ENCODE measurements around the gene PRMT5.

Gene PRMT5

DNA sequence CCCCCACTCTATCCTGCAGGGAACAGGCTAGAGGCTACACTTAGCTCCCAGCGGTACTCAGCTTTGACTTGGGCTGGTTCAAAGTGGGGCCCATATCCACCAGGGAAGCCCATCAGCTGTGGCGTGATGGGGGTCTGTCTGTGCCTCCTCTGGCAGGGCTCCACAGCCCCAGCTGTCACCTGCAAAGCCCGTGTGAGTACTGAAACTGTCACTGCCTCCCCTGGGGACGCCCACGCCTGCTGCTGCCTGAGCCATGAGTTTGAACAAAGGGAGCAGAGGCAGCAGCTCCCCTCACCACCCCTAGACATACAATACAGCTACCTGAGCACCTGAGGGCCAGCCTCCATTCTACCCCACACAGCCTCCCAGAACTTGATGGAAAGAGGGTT, 41.2 kb downstream of the PRMT5 start:
- Histone ChIP-seq H3K36me3 (ENCODE audit: insufficient read depth, insufficient read length, low read length) (no peaks in the 10 kb centered on the region), H3K9ac (ENCODE audit: insufficient read length, low read depth) (peak overlapping the region; percentile 54), H3K27me3 (ENCODE audit: insufficient read depth, insufficient read length) (peaks cover 22% of the 10 kb centered on the region), H3K9me3 (ENCODE audit: insufficient read depth, low read length) (no peaks in the 10 kb centered on the region), H3K4me1 (ENCODE audit: insufficient read depth, insufficient read length) (peaks cover 31% of the 10 kb centered on the region), H3K4me3 (ENCODE audit: insufficient read length, low read depth) (peak overlapping the region; percentile 41)
- TF ChIP-seq SUZ12 (IDR thresholded peaks at IDR 0.05; ENCODE audit: extremely low read depth, insufficient read depth, insufficient read length) (no peak), ZNF274 (IDR thresholded peaks at IDR 0.05; ENCODE audit: low read depth, low read length) (no peak), YY1 (IDR thresholded peaks at IDR 0.05; ENCODE audit: insufficient read depth, insufficient read length) (no peak)
- no peak for DNase-seq (ENCODE audit: low read depth, low spot score)

DNA sequence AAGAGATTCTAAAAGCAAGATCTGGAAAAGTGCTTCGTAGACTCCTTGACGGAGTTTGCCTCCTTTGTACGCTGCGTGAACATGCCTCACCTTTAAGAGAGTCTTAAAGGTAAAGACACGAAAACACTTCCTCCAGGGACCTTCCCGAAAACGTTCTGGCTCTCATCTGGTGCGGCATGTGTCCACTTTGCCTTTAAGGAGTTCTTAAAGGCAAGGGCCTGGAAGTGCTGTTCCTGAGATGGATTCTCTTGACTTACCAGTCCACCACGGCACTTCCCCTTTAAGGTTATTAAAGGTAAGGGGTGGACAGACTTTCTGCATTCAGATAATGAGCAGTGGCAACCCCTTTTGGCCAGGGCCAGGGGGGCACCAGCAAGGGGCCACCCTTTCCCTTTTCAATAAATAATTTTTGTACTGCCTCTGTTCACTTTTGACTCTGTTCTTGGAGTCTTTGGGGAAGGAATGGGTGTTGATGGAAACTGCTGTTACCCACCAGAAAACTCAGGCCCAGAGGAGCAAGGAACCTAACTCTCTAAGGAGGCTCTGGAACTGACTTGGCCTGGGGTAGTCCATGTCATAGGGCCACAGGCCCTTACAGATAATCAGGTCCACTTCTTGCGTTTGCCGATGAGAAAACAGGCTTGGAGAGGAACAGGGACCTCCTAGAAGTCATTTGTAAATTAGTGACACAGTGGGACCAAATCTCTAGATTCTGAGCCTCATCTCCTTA, 41.8 kb downstream of the PRMT5 start:
- H3K9me3 ChIP-seq (ENCODE audit: insufficient read depth, low read length) = no peaks in the 10 kb centered on the region
- DNase-seq (ENCODE audit: low read depth, low spot score) = peak; percentile 63
- peak overlapping the region; percentile 41 for H3K4me3 ChIP-seq (ENCODE audit: insufficient read length, low read depth)
- H3K4me1 ChIP-seq (ENCODE audit: insufficient read depth, insufficient read length) = peaks cover 32% of the 10 kb centered on the region
- peak overlapping the region; percentile 54 for H3K9ac ChIP-seq (ENCODE audit: insufficient read length, low read depth)
- TF ChIP-seq YY1 (IDR thresholded peaks at IDR 0.05; ENCODE audit: insufficient read depth, insufficient read length) (no peak), SUZ12 (IDR thresholded peaks at IDR 0.05; ENCODE audit: extremely low read depth, insufficient read depth, insufficient read length) (no peak), ZNF274 (IDR thresholded peaks at IDR 0.05; ENCODE audit: low read depth, low read length) (no peak)
- no peaks in the 10 kb centered on the region for H3K36me3 ChIP-seq (ENCODE audit: insufficient read depth, insufficient read length, low read length)
- H3K27me3 ChIP-seq (ENCODE audit: insufficient read depth, insufficient read length) = peaks cover 22% of the 10 kb centered on the region

DNA sequence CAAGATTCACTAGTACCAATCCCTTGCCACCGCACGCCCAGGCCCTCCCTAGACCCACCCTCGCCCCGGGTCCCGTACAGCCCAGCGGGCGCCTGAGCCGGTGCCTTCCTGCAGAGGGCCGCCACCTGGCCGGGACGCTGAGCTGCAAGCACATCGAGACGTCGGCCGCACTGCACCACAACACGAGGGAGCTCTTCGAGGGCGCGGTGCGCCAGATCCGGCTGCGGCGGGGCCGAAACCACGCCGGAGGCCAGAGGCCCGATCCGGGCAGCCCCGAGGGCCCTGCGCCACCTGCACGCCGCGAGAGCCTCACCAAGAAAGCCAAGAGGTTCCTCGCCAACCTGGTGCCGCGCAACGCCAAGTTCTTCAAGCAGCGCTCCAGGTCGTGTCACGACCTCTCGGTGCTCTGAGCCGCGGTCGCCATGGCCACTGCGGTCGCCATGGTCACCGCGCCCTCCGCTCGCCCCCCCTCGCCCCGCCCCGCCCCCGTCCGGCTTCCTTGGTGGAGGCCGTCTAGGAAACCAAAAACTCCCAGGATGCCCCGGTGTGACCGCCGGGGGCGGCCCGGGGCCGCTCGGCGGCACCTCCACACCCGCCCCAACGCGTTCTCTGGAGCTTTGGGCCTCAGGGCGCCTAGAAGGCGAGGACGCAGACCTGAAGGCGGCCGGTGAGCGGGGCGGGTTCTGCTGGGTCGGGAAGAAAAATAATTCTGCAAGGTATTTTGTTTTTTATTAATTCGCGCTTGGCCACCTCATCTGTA, 42.5 kb downstream of the PRMT5 start:
- Histone ChIP-seq H3K9ac (ENCODE audit: insufficient read length, low read depth) (peak overlapping the region; percentile 76), H3K4me3 (ENCODE audit: insufficient read length, low read depth) (peak overlapping the region; percentile 62), H3K9me3 (ENCODE audit: insufficient read depth, low read length) (no peaks in the 10 kb centered on the region), H3K36me3 (ENCODE audit: insufficient read depth, insufficient read length, low read length) (no peaks in the 10 kb centered on the region), H3K27me3 (ENCODE audit: insufficient read depth, insufficient read length) (peaks cover 22% of the 10 kb centered on the region), H3K4me1 (ENCODE audit: insufficient read depth, insufficient read length) (peaks cover 34% of the 10 kb centered on the region)
- peak; percentile 28 for DNase-seq (ENCODE audit: low read depth, low spot score)
- TF ChIP-seq ZNF274 (IDR thresholded peaks at IDR 0.05; ENCODE audit: low read depth, low read length) (no peak), SUZ12 (IDR thresholded peaks at IDR 0.05; ENCODE audit: extremely low read depth, insufficient read depth, insufficient read length) (no peak), YY1 (IDR thresholded peaks at IDR 0.05; ENCODE audit: insufficient read depth, insufficient read length) (no peak)

DNA sequence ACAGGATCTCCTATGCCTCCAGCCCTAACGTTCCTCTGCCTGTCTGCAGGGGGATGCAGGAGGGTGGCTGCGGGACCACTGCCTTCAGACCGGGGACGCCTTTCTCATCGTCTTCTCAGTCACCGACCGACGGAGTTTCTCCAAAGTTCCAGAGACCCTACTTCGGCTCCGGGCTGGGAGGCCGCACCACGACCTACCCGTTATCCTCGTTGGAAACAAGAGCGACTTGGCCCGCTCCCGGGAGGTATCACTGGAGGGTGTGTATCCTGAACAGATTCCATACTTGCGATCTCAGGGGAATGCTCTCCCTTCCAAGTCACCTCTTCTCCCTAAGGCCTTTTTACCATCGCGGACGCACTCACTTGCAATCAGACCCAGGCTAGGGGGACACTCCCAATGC, 43.2 kb downstream of the PRMT5 start:
- peak overlapping the region; percentile 76 for H3K9ac ChIP-seq (ENCODE audit: insufficient read length, low read depth)
- H3K27me3 ChIP-seq (ENCODE audit: insufficient read depth, insufficient read length) = peaks cover 22% of the 10 kb centered on the region
- peak overlapping the region; percentile 62 for H3K4me3 ChIP-seq (ENCODE audit: insufficient read length, low read depth)
- no peaks in the 10 kb centered on the region for H3K9me3 ChIP-seq (ENCODE audit: insufficient read depth, low read length)
- TF ChIP-seq ZNF274 (IDR thresholded peaks at IDR 0.05; ENCODE audit: low read depth, low read length) = no peak
- TF ChIP-seq SUZ12 (IDR thresholded peaks at IDR 0.05; ENCODE audit: extremely low read depth, insufficient read depth, insufficient read length) = no peak
- TF ChIP-seq YY1 (IDR thresholded peaks at IDR 0.05; ENCODE audit: insufficient read depth, insufficient read length) = no peak
- DNase-seq (ENCODE audit: low read depth, low spot score) = no peak
- H3K4me1 ChIP-seq (ENCODE audit: insufficient read depth, insufficient read length) = peaks cover 34% of the 10 kb centered on the region
- no peaks in the 10 kb centered on the region for H3K36me3 ChIP-seq (ENCODE audit: insufficient read depth, insufficient read length, low read length)

DNA sequence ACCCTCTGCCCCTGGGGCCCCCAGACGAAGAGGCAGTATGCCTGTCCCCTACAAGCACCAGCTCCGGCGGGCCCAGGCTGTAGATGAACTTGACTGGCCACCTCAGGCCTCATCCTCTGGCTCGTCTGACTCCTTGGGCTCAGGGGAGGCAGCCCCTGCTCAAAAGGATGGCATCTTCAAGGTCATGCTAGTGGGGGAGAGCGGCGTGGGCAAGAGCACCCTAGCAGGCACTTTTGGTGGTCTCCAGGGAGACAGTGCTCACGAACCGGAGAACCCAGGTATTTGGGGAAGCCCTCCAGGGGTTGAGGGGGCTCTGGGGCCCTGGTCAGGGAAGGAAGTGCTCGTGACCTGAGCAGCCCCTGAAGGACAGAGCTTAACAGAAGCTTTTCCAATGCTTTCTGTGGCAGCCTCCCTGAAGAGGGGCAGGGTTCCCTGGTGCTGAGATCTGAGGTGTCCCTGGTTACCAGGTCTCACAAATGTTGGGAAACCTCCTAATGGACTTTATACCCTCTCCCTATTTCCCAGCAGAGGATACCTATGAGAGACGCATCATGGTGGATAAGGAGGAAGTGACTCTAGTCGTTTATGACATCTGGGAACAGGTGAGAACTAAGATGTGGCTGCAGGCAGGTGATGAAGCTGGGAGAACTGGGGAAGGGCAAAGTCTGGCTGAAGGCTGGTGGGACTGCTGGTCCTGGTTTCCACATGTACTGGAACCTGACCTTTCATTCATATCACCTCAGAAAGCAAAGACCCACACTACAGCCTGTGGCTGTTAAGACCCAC, 44.2 kb downstream of the PRMT5 start:
- H3K4me1 ChIP-seq (ENCODE audit: insufficient read depth, insufficient read length) = peaks cover 34% of the 10 kb centered on the region

DNA sequence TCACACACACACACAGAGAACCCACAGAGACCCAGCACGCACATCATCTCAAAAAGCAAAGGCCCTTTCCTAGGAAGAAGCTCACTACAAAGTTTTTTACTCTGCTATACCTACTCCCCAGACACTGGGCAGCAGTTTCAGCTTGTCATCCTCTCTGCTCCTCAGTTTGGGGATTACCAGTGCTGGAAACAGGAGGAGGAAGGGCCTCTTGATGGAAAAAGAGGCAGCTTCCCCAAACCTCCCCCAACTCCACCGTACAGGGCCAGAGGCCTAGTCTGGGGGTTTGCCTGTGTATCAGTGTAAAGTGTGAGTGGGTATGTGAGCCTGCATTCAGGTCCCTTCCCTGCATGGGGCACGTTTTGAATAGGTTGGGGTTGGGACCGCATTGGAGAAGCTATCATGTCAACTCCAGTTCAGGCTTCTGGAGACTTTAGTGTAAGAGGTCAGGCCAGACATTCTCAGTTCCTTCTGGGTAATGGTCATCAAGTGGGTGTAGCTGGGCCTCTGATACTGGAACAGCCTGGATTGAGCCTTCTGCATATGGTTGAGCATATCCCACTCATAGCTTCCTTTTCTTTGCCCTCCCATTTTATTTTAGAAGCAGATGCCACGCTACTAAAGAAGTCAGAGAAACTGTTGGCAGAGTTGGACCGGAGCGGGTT, 45.0 kb downstream of the PRMT5 start:
- Histone ChIP-seq H3K36me3 (ENCODE audit: insufficient read depth, insufficient read length, low read length) (no peaks in the 10 kb centered on the region), H3K9me3 (ENCODE audit: insufficient read depth, low read length) (no peaks in the 10 kb centered on the region), H3K4me1 (ENCODE audit: insufficient read depth, insufficient read length) (peaks cover 34% of the 10 kb centered on the region), H3K9ac (ENCODE audit: insufficient read length, low read depth) (peak overlapping the region; percentile 59), H3K4me3 (ENCODE audit: insufficient read length, low read depth) (no peak overlapping the region), H3K27me3 (ENCODE audit: insufficient read depth, insufficient read length) (peaks cover 22% of the 10 kb centered on the region)
- TF ChIP-seq YY1 (IDR thresholded peaks at IDR 0.05; ENCODE audit: insufficient read depth, insufficient read length) (no peak), ZNF274 (IDR thresholded peaks at IDR 0.05; ENCODE audit: low read depth, low read length) (no peak), SUZ12 (IDR thresholded peaks at IDR 0.05; ENCODE audit: extremely low read depth, insufficient read depth, insufficient read length) (no peak)
- DNase-seq (ENCODE audit: low read depth, low spot score) = no peak

More for the DNA sequence above, 44.2 kb downstream of the PRMT5 start:
- H3K4me3 ChIP-seq (ENCODE audit: insufficient read length, low read depth) = no peak overlapping the region
- TF ChIP-seq YY1 (IDR thresholded peaks at IDR 0.05; ENCODE audit: insufficient read depth, insufficient read length) = no peak
- no peak for TF ChIP-seq SUZ12 (IDR thresholded peaks at IDR 0.05; ENCODE audit: extremely low read depth, insufficient read depth, insufficient read length)
- no peak for DNase-seq (ENCODE audit: low read depth, low spot score)
- no peaks in the 10 kb centered on the region for H3K9me3 ChIP-seq (ENCODE audit: insufficient read depth, low read length)
- no peak overlapping the region for H3K9ac ChIP-seq (ENCODE audit: insufficient read length, low read depth)
- peaks cover 22% of the 10 kb centered on the region for H3K27me3 ChIP-seq (ENCODE audit: insufficient read depth, insufficient read length)
- no peaks in the 10 kb centered on the region for H3K36me3 ChIP-seq (ENCODE audit: insufficient read depth, insufficient read length, low read length)

Data from NT2/D1 (cell line).